Tibial nerve (tissue), 3 donors: ENCODE measurements around the gene SMARCD3.

Experiments used
- CTCF ChIP-seq, 5 experiments: fragments of 200-600 bp in 3 of 5; fragments of 450-650 bp in 2 of 5; sonication (generic) in 3 of 5; IDR thresholded peaks; one replicate each; pipeline ENCODE4 v1.5.1; 2016 to 2019; ENCODE audit warnings: antibody characterized with exemption in 5 of 5, mild to moderate bottlenecking in 3 of 5, moderate library complexity in 2 of 5
- POLR2A ChIP-seq, 2 donors: fragments of 450-650 bp; IDR thresholded peaks; one replicate each; pipeline ENCODE4 v1.6.1; 2017; ENCODE audit warnings: antibody characterized with exemption in 2 of 2, mild to moderate bottlenecking in 2 of 2, moderate library complexity in 2 of 2

DNA sequence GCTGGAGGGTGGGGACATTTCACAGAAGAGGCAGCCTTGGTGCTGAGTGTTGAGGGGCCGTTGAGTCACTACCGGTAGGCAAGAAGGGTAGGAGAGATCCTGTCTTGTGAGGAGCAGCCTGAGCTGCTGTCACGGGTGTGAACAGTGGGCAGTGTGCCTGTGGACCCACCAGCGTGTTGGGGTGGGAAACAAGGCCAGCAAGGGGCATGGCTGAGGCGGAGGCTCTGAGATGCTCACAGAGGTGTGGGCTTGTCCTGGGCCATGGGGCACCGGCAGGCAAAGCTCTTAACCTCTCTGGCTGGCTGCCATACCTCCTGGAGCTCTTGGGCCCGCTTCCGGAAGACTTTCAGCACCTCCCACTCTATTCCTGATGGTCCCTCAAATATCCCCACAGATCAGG is 33.6 kb upstream of the SMARCD3 start:
- TF ChIP-seq CTCF (IDR thresholded peaks at IDR 0.05) = no peak
- TF ChIP-seq POLR2A (IDR thresholded peaks at IDR 0.05) = no peak
